Fibroblast of villous mesenchyme (primary cell): Measurements from ENCODE around the gene OTOL1. TPM values are rescaled to one million over a fixed set of nuclear protein-coding genes. Genes with fewer than 3 reads are reported as not detected.

ENCODE experiments used
- DNase-seq: peaks from one replicate; pipeline ENCODE4 v3.0.0-alpha.2; 2010; ENCODE audit warnings: low read depth
- H3K4me3 ChIP-seq: 2 replicates; pipeline ENCODE4 v1.5.1; 2011; ENCODE audit warnings: low read depth, mild to moderate bottlenecking, low read length
- total RNA-seq: library from RNA; depleted of rRNA; stranded (reverse); fragments of >200 nt; gene quantifications from 2 replicates; pipeline ENCODE4 v1.2.3, GENCODE V29; 2012
- TF ChIP-seq, protein P1 (sequence below): IDR thresholded peaks from 2 replicates; pipeline ENCODE4 v1.5.1; 2012; ENCODE audit warnings: low read depth, mild to moderate bottlenecking, low read length; ENCODE audit not compliant: insufficient read depth

The OTOL1 gene
- total RNA-seq, 1 donor: not detected

- no peak for DNase-seq
- TF ChIP-seq, protein P1, sequence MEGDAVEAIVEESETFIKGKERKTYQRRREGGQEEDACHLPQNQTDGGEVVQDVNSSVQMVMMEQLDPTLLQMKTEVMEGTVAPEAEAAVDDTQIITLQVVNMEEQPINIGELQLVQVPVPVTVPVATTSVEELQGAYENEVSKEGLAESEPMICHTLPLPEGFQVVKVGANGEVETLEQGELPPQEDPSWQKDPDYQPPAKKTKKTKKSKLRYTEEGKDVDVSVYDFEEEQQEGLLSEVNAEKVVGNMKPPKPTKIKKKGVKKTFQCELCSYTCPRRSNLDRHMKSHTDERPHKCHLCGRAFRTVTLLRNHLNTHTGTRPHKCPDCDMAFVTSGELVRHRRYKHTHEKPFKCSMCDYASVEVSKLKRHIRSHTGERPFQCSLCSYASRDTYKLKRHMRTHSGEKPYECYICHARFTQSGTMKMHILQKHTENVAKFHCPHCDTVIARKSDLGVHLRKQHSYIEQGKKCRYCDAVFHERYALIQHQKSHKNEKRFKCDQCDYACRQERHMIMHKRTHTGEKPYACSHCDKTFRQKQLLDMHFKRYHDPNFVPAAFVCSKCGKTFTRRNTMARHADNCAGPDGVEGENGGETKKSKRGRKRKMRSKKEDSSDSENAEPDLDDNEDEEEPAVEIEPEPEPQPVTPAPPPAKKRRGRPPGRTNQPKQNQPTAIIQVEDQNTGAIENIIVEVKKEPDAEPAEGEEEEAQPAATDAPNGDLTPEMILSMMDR: no peak
- no peak overlapping the region for H3K4me3 ChIP-seq
Observed at GRCh38 chr3:161531930-161532329, 35.3 kb downstream of the OTOL1 start.

GRCh38 chr3:161540594-161540993 is 44.0 kb downstream of the OTOL1 start:
- TF ChIP-seq, protein P1: no peak
- H3K4me3 ChIP-seq: no peak overlapping the region
- no peak for DNase-seq

DNA sequence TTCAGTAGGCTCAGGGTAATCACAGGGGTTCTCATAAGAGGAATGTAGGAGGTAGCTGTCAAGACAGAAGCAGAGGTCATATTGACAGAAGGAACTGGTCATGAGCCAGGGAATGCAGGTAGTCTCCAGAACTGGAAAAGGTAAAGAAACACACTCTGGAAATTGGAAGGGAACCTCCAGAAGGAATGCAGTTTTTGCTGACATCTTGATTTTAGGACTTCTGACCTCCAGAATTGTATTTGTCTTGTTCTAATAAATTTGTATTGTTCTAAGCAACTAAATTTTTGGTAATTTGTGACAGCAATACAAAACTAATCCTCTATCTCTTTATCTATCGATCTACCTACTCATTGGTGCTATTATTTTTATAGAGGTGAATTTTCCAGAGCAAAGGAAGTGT is 49.2 kb downstream of the OTOL1 start:
- no peak overlapping the region for H3K4me3 ChIP-seq
- TF ChIP-seq, protein P1: no peak
- DNase-seq: no peak

DNA sequence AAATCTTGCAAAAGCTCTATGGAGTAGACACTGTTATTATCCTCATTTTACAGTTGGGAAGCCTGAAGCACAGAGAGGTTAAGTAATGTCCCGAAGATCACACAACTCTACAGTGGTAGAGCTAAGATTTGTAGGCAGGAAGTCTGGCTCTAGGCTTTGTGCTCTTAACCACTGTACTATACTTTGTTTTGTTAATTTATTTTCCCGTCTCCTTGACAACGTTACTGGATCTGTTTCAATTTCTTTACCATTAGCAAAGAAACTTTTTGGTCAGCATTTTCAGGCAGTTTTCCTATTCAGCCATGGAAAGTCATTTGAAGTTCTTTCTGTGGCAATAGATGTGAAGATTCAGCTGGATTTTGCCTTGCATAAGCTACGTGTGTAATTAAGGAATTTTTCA is 51.7 kb downstream of the OTOL1 start:
- H3K4me3 ChIP-seq: no peak overlapping the region
- TF ChIP-seq, protein P1: no peak
- DNase-seq: no peak

GRCh38 chr3:161549261-161549660 is 52.7 kb downstream of the OTOL1 start:
- H3K4me3 ChIP-seq: no peak overlapping the region
- DNase-seq: no peak
- TF ChIP-seq, protein P1: no peak

GRCh38 chr3:161550491-161551195 is 54.0 kb downstream of the OTOL1 start:
- TF ChIP-seq, protein P1: no peak
- H3K4me3 ChIP-seq: no peak overlapping the region
- DNase-seq: no peak

GRCh38 chr3:161551697-161552096 is 55.1 kb downstream of the OTOL1 start:
- no peak for DNase-seq
- TF ChIP-seq, protein P1: no peak

More at GRCh38 chr3:161551697-161552096, 55.1 kb downstream of the OTOL1 start:
- no peak overlapping the region for H3K4me3 ChIP-seq
